DOHH2 (cell line): ENCODE measurements around the gene SCN5A.
"Not testable (repeated sequence)": the region's sequence is repeated elsewhere in the genome, so short reads cannot be mapped to it uniquely, and the experiment has no call there.

Experiments used
- EZH2phosphoT487 ChIP-seq: fragments of 200-600 bp; sonication (generic); IDR thresholded peaks from 2 replicates; pipeline ENCODE4 v1.6.1; 2017; ENCODE audit warnings: borderline replicate concordance, mild to moderate bottlenecking, antibody characterized with exemption, low read length, moderate library complexity, mixed read lengths
- TF ChIP-seq, protein P1 (sequence below): fragments of 200-600 bp; sonication (generic); IDR thresholded peaks from one replicate; pipeline ENCODE4 v1.5.1; 2014; ENCODE audit warnings: antibody characterized with exemption, mild to moderate bottlenecking, low read depth, low read length; ENCODE audit not compliant: poor library complexity, severe bottlenecking

DNA sequence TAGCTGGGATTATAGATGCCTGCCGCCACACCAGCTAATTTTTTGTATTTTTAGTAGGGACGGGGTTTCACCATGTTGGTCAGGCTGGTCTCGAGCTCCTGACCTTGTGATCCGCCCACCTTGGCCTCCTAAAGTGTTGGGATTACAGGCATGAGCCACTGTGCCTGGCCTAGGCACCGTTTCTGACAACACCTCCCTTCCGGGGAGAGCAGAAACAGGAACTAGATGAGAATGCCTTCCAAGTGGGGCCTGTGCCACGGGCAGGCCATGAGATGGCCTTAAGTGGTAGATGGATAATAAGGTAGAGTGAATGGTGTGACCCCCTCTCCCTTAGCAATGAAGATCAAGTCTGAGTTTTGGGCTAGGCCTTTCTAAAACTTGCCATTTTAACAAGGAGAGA lies 82.7 kb downstream of the SCN5A start:
- TF ChIP-seq, protein P1, sequence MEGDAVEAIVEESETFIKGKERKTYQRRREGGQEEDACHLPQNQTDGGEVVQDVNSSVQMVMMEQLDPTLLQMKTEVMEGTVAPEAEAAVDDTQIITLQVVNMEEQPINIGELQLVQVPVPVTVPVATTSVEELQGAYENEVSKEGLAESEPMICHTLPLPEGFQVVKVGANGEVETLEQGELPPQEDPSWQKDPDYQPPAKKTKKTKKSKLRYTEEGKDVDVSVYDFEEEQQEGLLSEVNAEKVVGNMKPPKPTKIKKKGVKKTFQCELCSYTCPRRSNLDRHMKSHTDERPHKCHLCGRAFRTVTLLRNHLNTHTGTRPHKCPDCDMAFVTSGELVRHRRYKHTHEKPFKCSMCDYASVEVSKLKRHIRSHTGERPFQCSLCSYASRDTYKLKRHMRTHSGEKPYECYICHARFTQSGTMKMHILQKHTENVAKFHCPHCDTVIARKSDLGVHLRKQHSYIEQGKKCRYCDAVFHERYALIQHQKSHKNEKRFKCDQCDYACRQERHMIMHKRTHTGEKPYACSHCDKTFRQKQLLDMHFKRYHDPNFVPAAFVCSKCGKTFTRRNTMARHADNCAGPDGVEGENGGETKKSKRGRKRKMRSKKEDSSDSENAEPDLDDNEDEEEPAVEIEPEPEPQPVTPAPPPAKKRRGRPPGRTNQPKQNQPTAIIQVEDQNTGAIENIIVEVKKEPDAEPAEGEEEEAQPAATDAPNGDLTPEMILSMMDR = not testable (repeated sequence)
- not testable (repeated sequence) for TF ChIP-seq EZH2phosphoT487
